K562 (cell line): Measurements from ENCODE around the gene CRACR2B. TPM values are rescaled to one million over a fixed set of nuclear protein-coding genes. Genes with fewer than 3 reads are reported as not detected.

Experiments used
- ATAC-seq: fragments of 200-7000 bp; cut with Tn5 transposase; 3 replicates; pipeline ENCODE4 v1.9.1; 2020; ENCODE audit warnings: moderate library complexity
- BruUV-seq: library from RNA; stranded (reverse); fragments of 400-500 nt; replicated peaks from 2 replicates; lab custom pipeline; 2021; lab: Mats Ljungman, UMichigan
- CTCF ChIA-PET: fragments of 300-600 bp; formaldehyde crosslinking; extraction: SDS; loops from one replicate; lab custom pipeline; 2021; ENCODE audit warnings: low intra/inter-chr PET ratio; lab: Yijun Ruan, JAX
- POLR2A ChIA-PET: fragments of 300-600, 350-650 bp; sonication (Branson Sonifier 250); formaldehyde crosslinking; extraction: SDS; loops from one replicate; lab custom pipeline; 2021; ENCODE audit warnings: antibody characterized with exemption, inconsistent platforms; lab: Yijun Ruan, JAX
- DNase-seq, 4 experiments: peaks; one replicate each; pipeline versions ENCODE4 v3.0.0 to v3.0.0-alpha.2; 2011 to 2018; ENCODE audit warnings: low spot score in 3 of 4, mixed read lengths in 3 of 4; ENCODE audit errors: extremely low read depth in 1 of 4
- FAIRE-seq: peaks from 2 replicates; lab custom pipeline; 2011; peaks lifted over from hg19 to GRCh38; lab: Jason Lieb, UNC
- H2AFZ ChIP-seq: 2 replicates; pipeline ENCODE4 v1.6.0; 2011; ENCODE audit warnings: low read depth, low read length, control low read depth, inconsistent platforms
- H3K27ac ChIP-seq: fragments of 200-600 bp; 3 replicates; pipeline ENCODE4 v1.8.0; 2011; ENCODE audit warnings: low read depth, mild to moderate bottlenecking, control low read depth, inconsistent platforms, low read length, moderate library complexity, mixed read lengths; ENCODE audit errors: extremely low read depth
- H3K27me3 ChIP-seq, 2 experiments: fragments of 300-600 bp in 1 of 2; 2 replicates in 1 of 2; 3 replicates in 1 of 2; pipeline versions ENCODE4 v1.6.0 to v1.8.0; 2011; ENCODE audit warnings: inconsistent platforms in 2 of 2, low read length in 2 of 2, mild to moderate bottlenecking in 1 of 2, mixed read lengths in 1 of 2, moderate library complexity in 1 of 2; ENCODE audit not compliant: control insufficient read depth in 2 of 2, insufficient read depth in 2 of 2
- H3K36me3 ChIP-seq: fragments of 300-600 bp; 3 replicates; pipeline ENCODE4 v1.8.0; 2011; ENCODE audit warnings: mild to moderate bottlenecking, low read length, inconsistent platforms; ENCODE audit not compliant: control insufficient read depth, insufficient read depth
- H3K4me1 ChIP-seq, 2 experiments: fragments of 200-600 bp in 1 of 2; replicated peaks in 1 of 2; 2 replicates in 1 of 2; 3 replicates in 1 of 2; pipeline versions ENCODE4 v1.5.1 to v1.8.0; 2011; ENCODE audit warnings: inconsistent platforms in 2 of 2, low read length in 2 of 2, mild to moderate bottlenecking in 1 of 2, mixed read lengths in 1 of 2, moderate library complexity in 1 of 2; ENCODE audit not compliant: control insufficient read depth in 2 of 2, insufficient read depth in 2 of 2
- H3K4me2 ChIP-seq: 2 replicates; pipeline ENCODE4 v1.6.1; 2011; ENCODE audit warnings: low read length, control low read depth, inconsistent platforms, mixed read lengths; ENCODE audit not compliant: insufficient read depth
- H3K4me3 ChIP-seq: fragments of 200-600 bp; sonication (generic), shearing (Covaris generic); 2 replicates; pipeline ENCODE4 v1.5.1; 2016; ENCODE audit warnings: control low read depth, inconsistent platforms
- H3K79me2 ChIP-seq: fragments of 200-600 bp; 3 replicates; pipeline ENCODE4 v1.8.0; 2011; ENCODE audit warnings: low read length, inconsistent platforms; ENCODE audit not compliant: control insufficient read depth, insufficient read depth
- H3K9ac ChIP-seq, 2 experiments: 2 replicates each; pipeline versions ENCODE4 v1.6.0 to v1.6.1; 2011; ENCODE audit warnings: low read depth in 2 of 2, low read length in 2 of 2, control low read depth in 1 of 2, inconsistent platforms in 1 of 2, mild to moderate bottlenecking in 1 of 2, mixed read lengths in 1 of 2; ENCODE audit not compliant: insufficient read depth in 1 of 2
- H3K9me1 ChIP-seq: one replicate; pipeline ENCODE4 v1.6.0; 2011; ENCODE audit warnings: inconsistent platforms, mild to moderate bottlenecking, low read length, moderate library complexity; ENCODE audit not compliant: control insufficient read depth, insufficient read depth
- H3K9me3 ChIP-seq: replicated peaks from 2 replicates; pipeline ENCODE4 v1.5.1; 2011; ENCODE audit warnings: low read depth, low read length, inconsistent platforms; ENCODE audit not compliant: control insufficient read depth, insufficient read depth
- H4K20me1 ChIP-seq: replicated peaks from 2 replicates; pipeline ENCODE4 v1.6.1; 2011; ENCODE audit warnings: low read length, inconsistent platforms, mixed read lengths; ENCODE audit not compliant: control insufficient read depth, insufficient read depth
- GABPB1 ChIP-seq: sonication (generic); formaldehyde crosslinking; IDR thresholded peaks from 2 replicates; pipeline ENCODE4 v1.8.0; 2022; ENCODE audit warnings: mild to moderate bottlenecking, missing genetic modification reagents
- KAT8 ChIP-seq: fragments of 450-650 bp; IDR thresholded peaks from 2 replicates; pipeline ENCODE4 v1.6.1; 2016; ENCODE audit warnings: low read depth, mild to moderate bottlenecking
- NFIC ChIP-seq: fragments of 450-650 bp; IDR thresholded peaks from 2 replicates; pipeline ENCODE4 v1.6.1; 2017; ENCODE audit warnings: mild to moderate bottlenecking, inconsistent platforms
- SP1 ChIP-seq: sonication (generic); formaldehyde crosslinking; IDR thresholded peaks from 2 replicates; pipeline ENCODE4 v1.8.1; 2022; ENCODE audit warnings: mild to moderate bottlenecking, missing genetic modification reagents
- SUPT5H ChIP-seq: fragments of 450-650 bp; IDR thresholded peaks from 2 replicates; pipeline ENCODE4 v1.6.1; 2016
- ZC3H11A ChIP-seq: IDR thresholded peaks from 2 replicates; pipeline ENCODE4 v1.6.1; 2012; ENCODE audit warnings: low read depth, low read length, improper control_type of control experiment
- WGBS: fragments of 100-300 bp; shearing (Covaris generic); methylation state at CpG from one replicate; pipeline ENCODE4 v1.1.6; 2016; ENCODE audit warnings: low coverage, mixed read lengths; ENCODE audit not compliant: insufficient coverage; ENCODE audit errors: missing lambda C conversion rate; 5-methylcytosine and 5-hydroxymethylcytosine counted together
- in situ Hi-C: fragments of 300-500 bp; cut with MboI; formaldehyde crosslinking; loops from 4 replicates; pipeline ENCODE4 v1.15.0; 2018; ENCODE audit warnings: inconsistent platforms, mixed read lengths
- intact Hi-C: fragments of 100-400 bp; cut with micrococcal nuclease; formaldehyde crosslinking; loops from 2 replicates; pipeline ENCODE4 v1.14.2; 2022
- polyA plus RNA-seq, 8 experiments: library from polyadenylated mRNA; depleted of rRNA in 4 of 8; stranded (reverse) in 5 of 8; unstranded in 3 of 8; fragments of >200 nt; fragmentation: Nextera tagmentation in 2 of 8; fragmentation: Illumina TruSeq in 1 of 8; extraction: Ambion mirVana in 2 of 8; extraction: Trizol in 1 of 8; gene quantifications; 2 replicates each; pipeline versions ENCODE4 v1.2.1 to v1.2.3, GENCODE V29; 2011 to 2014; ENCODE audit warnings: inconsistent platforms in 1 of 8, missing spikeins in 1 of 8
- total RNA-seq, 7 experiments: library from RNA; depleted of rRNA in 6 of 7; stranded (reverse); fragments of >200 nt in 6 of 7; fragmentation: Illumina TruSeq in 2 of 7; extraction: Trizol in 2 of 7; gene quantifications; 2 replicates each; pipeline versions ENCODE4 v1.2.1 to v1.2.3, GENCODE V29; 2011 to 2021; ENCODE audit warnings: low replicate concordance in 1 of 7
- TF ChIP-seq, protein P1 (sequence below): sonication (generic); formaldehyde crosslinking; IDR thresholded peaks from 2 replicates; pipeline ENCODE4 v1.8.1; 2023; ENCODE audit warnings: mild to moderate bottlenecking, missing genetic modification reagents
- TF ChIP-seq, protein P2 (sequence below), 2 experiments: fragments of 450-650 bp; conservative IDR thresholded peaks; 2 replicates each; pipeline ENCODE4 v1.6.1; 2017; ENCODE audit warnings: mild to moderate bottlenecking in 2 of 2, moderate library complexity in 2 of 2
- TF ChIP-seq, protein P3 (sequence below): fragments of 250-450 bp; sonication (Bioruptor Pico); IDR thresholded peaks from 2 replicates; pipeline ENCODE4 v1.4.0; 2020

CRACR2B gene
- total and polyA plus RNA-seq, 9 of the 15 experiments (the other 6 are each of a cell fraction or from before 2014, with no cell fraction given): 0.10 to 51.0 (median 6.0) TPM

DNA sequence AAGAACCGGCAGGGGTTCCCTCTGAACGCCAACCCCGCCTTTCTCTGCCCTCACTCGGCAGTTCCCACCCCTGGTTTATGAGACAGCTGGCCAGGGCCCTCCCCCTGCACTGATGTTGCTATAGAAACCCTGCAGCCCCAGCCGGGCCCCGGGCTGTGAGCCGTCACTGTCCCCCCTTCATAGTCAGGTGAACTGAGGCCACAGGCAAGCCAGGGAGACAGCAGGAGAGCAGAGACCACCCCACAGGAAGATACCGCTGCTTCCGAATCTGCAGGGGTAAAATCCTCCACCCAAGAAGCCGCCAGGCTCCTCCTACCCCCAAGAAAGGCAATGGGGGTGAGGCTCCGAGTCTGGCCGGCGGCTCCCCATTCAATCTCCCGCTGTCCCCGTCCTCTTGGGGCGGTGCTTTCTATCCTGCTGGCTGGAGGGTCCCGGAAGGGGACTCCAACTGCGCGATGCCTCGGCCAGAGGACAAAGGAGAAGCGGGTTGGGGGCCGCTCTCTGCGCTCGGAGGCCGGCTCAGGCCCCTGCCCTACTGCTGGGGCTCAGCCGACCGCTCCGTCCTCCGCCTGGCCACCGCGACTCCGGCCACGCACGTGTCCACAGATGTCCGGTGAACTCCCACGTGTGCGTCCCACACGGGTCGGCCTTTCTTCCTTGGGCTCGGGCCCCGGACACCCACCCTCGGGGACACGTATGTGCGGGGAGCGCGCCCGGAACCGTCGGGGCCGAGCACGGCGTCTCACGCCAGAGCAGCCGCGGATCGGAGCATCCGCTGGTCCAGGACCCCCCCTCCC, 30.2 kb upstream of the CRACR2B start:
- intact Hi-C loops: loop anchor here (5.0 to 10.0 kb wide), 2 partner anchors 70 to 233 kb away; partner anchors contain the start of genes LMNTD2 and RASSF7
- ChIA-PET CTCF (interaction anchor here (2.4 kb wide), 1 partner anchor 69 kb away, joined by 10 read pairs; no protein-coding TSS in a partner anchor), POLR2A (interaction anchor here (0.6 to 2.2 kb wide), 11 partner anchors 9 to 92 kb away, joined by 3 to 26 read pairs (median 3); partner anchors contain the start of genes RPLP2 and TALDO1)
- peak overlapping the region; percentile 66 to 95 for H3K9ac ChIP-seq
- no peaks in the 10 kb centered on the region for H3K27me3 ChIP-seq
- in situ Hi-C loops: no loop called here
- DNase-seq (peak; percentile 63 to 84 (median 74)), ATAC-seq (peak; percentile 71), FAIRE-seq (peak; percentile 78)
- peak overlapping the region; percentile 79 for H2AFZ ChIP-seq
- H3K9me1 ChIP-seq: no peaks in the 10 kb centered on the region
- no peaks in the 10 kb centered on the region for H3K9me3 ChIP-seq
- TSS peak; percentile 36 for BruUV-seq
- H3K36me3 ChIP-seq: peaks cover 53% of the 10 kb centered on the region; the same call in 1 of the 3 replicates
- H3K4me2 ChIP-seq: peak overlapping the region; percentile 91
- peaks cover 7 to 95% of the 10 kb centered on the region in 2 experiments for H3K4me1 ChIP-seq
- peaks cover 26% of the 10 kb centered on the region for H3K79me2 ChIP-seq
- H4K20me1 ChIP-seq: no peaks in the 10 kb centered on the region
- H3K4me3 ChIP-seq: peak overlapping the region; percentile 73
- under 1% methylated on average over 40 of the region's 57 CpGs for WGBS
- peak overlapping the region; percentile 71 for H3K27ac ChIP-seq
- TF ChIP-seq, protein P1, sequence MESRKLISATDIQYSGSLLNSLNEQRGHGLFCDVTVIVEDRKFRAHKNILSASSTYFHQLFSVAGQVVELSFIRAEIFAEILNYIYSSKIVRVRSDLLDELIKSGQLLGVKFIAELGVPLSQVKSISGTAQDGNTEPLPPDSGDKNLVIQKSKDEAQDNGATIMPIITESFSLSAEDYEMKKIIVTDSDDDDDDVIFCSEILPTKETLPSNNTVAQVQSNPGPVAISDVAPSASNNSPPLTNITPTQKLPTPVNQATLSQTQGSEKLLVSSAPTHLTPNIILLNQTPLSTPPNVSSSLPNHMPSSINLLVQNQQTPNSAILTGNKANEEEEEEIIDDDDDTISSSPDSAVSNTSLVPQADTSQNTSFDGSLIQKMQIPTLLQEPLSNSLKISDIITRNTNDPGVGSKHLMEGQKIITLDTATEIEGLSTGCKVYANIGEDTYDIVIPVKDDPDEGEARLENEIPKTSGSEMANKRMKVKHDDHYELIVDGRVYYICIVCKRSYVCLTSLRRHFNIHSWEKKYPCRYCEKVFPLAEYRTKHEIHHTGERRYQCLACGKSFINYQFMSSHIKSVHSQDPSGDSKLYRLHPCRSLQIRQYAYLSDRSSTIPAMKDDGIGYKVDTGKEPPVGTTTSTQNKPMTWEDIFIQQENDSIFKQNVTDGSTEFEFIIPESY (CRISPR knock-in tag): 0 out of 2 replicates have a peak, but pooled peaks have one; percentile 33
- no peak for TF ChIP-seq KAT8
- TF ChIP-seq ZC3H11A: no peak
- peak; percentile 57; the same call in 1 of the 2 replicates for TF ChIP-seq GABPB1 (CRISPR knock-in tag)
- peak; percentile 34; the same call in 1 of the 2 replicates for TF ChIP-seq SP1 (CRISPR knock-in tag)
- TF ChIP-seq, protein P2, sequence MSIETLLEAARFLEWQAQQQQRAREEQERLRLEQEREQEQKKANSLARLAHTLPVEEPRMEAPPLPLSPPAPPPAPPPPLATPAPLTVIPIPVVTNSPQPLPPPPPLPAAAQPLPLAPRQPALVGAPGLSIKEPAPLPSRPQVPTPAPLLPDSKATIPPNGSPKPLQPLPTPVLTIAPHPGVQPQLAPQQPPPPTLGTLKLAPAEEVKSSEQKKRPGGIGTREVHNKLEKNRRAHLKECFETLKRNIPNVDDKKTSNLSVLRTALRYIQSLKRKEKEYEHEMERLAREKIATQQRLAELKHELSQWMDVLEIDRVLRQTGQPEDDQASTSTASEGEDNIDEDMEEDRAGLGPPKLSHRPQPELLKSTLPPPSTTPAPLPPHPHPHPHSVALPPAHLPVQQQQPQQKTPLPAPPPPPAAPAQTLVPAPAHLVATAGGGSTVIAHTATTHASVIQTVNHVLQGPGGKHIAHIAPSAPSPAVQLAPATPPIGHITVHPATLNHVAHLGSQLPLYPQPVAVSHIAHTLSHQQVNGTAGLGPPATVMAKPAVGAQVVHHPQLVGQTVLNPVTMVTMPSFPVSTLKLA (conservative IDR thresholded peaks at IDR 0.05): peak; percentile 84 to 91
- TF ChIP-seq NFIC: peak; percentile 30
- TF ChIP-seq SUPT5H: peak; percentile 35
- TF ChIP-seq, protein P3, sequence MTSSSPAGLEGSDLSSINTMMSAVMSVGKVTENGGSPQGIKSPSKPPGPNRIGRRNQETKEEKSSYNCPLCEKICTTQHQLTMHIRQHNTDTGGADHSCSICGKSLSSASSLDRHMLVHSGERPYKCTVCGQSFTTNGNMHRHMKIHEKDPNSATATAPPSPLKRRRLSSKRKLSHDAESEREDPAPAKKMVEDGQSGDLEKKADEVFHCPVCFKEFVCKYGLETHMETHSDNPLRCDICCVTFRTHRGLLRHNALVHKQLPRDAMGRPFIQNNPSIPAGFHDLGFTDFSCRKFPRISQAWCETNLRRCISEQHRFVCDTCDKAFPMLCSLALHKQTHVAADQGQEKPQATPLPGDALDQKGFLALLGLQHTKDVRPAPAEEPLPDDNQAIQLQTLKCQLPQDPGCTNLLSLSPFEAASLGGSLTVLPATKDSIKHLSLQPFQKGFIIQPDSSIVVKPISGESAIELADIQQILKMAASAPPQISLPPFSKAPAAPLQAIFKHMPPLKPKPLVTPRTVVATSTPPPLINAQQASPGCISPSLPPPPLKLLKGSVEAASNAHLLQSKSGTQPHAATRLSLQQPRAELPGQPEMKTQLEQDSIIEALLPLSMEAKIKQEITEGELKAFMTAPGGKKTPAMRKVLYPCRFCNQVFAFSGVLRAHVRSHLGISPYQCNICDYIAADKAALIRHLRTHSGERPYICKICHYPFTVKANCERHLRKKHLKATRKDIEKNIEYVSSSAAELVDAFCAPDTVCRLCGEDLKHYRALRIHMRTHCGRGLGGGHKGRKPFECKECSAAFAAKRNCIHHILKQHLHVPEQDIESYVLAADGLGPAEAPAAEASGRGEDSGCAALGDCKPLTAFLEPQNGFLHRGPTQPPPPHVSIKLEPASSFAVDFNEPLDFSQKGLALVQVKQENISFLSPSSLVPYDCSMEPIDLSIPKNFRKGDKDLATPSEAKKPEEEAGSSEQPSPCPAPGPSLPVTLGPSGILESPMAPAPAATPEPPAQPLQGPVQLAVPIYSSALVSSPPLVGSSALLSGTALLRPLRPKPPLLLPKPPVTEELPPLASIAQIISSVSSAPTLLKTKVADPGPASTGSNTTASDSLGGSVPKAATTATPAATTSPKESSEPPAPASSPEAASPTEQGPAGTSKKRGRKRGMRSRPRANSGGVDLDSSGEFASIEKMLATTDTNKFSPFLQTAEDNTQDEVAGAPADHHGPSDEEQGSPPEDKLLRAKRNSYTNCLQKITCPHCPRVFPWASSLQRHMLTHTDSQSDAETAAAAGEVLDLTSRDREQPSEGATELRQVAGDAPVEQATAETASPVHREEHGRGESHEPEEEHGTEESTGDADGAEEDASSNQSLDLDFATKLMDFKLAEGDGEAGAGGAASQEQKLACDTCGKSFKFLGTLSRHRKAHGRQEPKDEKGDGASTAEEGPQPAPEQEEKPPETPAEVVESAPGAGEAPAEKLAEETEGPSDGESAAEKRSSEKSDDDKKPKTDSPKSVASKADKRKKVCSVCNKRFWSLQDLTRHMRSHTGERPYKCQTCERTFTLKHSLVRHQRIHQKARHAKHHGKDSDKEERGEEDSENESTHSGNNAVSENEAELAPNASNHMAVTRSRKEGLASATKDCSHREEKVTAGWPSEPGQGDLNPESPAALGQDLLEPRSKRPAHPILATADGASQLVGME (CRISPR knock-in tag): no peak
